Measurements from ENCODE around the gene UNC80. TPM values are rescaled to one million over a fixed set of nuclear protein-coding genes. Genes with fewer than 3 reads are reported as not detected.

The UNC80 gene, protein sequence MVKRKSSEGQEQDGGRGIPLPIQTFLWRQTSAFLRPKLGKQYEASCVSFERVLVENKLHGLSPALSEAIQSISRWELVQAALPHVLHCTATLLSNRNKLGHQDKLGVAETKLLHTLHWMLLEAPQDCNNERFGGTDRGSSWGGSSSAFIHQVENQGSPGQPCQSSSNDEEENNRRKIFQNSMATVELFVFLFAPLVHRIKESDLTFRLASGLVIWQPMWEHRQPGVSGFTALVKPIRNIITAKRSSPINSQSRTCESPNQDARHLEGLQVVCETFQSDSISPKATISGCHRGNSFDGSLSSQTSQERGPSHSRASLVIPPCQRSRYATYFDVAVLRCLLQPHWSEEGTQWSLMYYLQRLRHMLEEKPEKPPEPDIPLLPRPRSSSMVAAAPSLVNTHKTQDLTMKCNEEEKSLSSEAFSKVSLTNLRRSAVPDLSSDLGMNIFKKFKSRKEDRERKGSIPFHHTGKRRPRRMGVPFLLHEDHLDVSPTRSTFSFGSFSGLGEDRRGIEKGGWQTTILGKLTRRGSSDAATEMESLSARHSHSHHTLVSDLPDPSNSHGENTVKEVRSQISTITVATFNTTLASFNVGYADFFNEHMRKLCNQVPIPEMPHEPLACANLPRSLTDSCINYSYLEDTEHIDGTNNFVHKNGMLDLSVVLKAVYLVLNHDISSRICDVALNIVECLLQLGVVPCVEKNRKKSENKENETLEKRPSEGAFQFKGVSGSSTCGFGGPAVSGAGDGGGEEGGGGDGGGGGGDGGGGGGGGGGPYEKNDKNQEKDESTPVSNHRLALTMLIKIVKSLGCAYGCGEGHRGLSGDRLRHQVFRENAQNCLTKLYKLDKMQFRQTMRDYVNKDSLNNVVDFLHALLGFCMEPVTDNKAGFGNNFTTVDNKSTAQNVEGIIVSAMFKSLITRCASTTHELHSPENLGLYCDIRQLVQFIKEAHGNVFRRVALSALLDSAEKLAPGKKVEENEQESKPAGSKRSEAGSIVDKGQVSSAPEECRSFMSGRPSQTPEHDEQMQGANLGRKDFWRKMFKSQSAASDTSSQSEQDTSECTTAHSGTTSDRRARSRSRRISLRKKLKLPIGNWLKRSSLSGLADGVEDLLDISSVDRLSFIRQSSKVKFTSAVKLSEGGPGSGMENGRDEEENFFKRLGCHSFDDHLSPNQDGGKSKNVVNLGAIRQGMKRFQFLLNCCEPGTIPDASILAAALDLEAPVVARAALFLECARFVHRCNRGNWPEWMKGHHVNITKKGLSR (N-terminal part only)
- total RNA-seq (2013), result 0.12 TPM
- polyA plus RNA-seq, result under 1 TPM in 1 of 3 donors, not detected in 2; under 0.01 TPM
- 0.16 TPM in 1 of 2 replicates, not detected in the other for polyA minus RNA-seq
- 0.07 to 7.6 (median 0.46) reads per million in 11 experiments for total RNA-seq

DNA sequence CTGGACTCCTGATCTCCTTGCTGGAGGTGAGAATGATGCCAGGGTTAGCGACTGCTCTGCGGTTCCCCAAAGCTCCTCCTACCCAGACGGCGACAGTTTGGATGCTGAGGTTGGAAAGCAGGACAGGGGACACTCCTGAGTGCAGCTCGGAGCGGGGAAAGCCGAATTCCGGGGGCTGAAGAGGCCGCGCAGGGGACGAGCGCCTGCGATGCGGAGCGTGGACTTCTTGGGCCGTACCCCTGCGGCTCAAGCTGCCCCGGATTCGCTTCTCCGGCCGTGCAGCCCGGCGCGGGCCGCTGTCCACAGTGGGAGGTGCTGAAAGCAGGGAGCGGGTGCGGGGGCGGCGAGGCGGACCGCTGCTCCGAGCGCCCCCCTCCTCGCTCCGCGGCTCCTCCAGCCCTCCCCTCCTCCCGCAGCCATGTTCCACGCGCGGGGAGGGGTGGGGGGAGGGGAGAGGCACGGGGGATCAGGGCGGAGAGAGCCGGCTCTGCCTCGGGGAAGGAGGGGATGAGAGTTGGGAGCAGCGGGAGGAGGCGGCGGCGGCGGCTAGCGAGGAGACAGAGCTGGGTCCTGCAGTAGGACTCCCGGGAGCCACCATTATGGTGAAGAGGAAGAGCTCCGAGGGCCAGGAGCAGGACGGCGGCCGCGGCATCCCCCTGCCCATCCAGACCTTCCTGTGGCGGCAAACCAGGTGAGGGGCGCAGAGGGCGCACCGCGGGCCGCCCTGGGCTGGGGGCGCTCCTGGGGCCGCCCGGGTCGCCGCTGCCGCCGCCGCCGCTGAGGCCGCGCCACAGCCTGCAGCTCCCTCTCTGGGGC, at the start of gene UNC80:
UNC80 (plus strand) TSS at position 359 of the 816 bp plus-strand sequence; CDS start at position 600, 241 bp downstream.
- H3K4me2 ChIP-seq (replicated peaks; ENCODE audit: extremely low read depth, low read length, poor library complexity, severe bottlenecking), result no peak within 1 kb of the TSS
- no peak within 1 kb of the TSS for H3K27ac ChIP-seq (ENCODE audit: low read depth in 1 of 2, low read length in 2 of 2)
- no peak within 1 kb of the TSS for H3K4me3 ChIP-seq (replicated peaks in 1 of 3; ENCODE audit: low read depth in 2 of 3, low read length in 3 of 3)
- no peaks in the 10 kb centered on the region for H3K4me1 ChIP-seq (ENCODE audit: control insufficient read depth in 1 of 2, insufficient read depth in 2 of 2, low read length in 2 of 2)
- H3K9me3 ChIP-seq (replicated peaks in 1 of 2; ENCODE audit: control insufficient read depth in 1 of 2, insufficient read depth in 1 of 2, low read length in 2 of 2), result no peaks in the 10 kb centered on the region
- no peak within 1 kb of the TSS for H2AFZ ChIP-seq (ENCODE audit: insufficient read depth, low read depth, low read length, poor library complexity, severe bottlenecking)
- Mint-ChIP-seq H3K27me3 (ENCODE audit: low read depth in 3 of 3) (peaks cover 22 to 33% (median 28%) of the 10 kb centered on the region in 3 donors), H3K9me3 (peaks cover 0 to 4% (median 3%) of the 10 kb centered on the region in 7 donors), H3K4me3 (peak within 1 kb of the TSS in 1 of 2 donors; percentile 83), H3K36me3 (no peaks in the 10 kb centered on the region), H3K4me1 (peaks cover 3% of the 10 kb centered on the region), H3K27ac (no peak within 1 kb of the TSS)
- intact Hi-C loops (cut with micrococcal nuclease), result no loop called here
- H3K36me3 ChIP-seq (replicated peaks in 1 of 2; ENCODE audit: control insufficient read depth in 1 of 2, insufficient read depth in 2 of 2, low read length in 2 of 2), result no peaks in the 10 kb centered on the region
- TF ChIP-seq, protein P1, sequence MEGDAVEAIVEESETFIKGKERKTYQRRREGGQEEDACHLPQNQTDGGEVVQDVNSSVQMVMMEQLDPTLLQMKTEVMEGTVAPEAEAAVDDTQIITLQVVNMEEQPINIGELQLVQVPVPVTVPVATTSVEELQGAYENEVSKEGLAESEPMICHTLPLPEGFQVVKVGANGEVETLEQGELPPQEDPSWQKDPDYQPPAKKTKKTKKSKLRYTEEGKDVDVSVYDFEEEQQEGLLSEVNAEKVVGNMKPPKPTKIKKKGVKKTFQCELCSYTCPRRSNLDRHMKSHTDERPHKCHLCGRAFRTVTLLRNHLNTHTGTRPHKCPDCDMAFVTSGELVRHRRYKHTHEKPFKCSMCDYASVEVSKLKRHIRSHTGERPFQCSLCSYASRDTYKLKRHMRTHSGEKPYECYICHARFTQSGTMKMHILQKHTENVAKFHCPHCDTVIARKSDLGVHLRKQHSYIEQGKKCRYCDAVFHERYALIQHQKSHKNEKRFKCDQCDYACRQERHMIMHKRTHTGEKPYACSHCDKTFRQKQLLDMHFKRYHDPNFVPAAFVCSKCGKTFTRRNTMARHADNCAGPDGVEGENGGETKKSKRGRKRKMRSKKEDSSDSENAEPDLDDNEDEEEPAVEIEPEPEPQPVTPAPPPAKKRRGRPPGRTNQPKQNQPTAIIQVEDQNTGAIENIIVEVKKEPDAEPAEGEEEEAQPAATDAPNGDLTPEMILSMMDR (IDR thresholded peaks at IDR 0.05), result no peak
- no peak within 1 kb of the TSS for H3K9ac ChIP-seq (ENCODE audit: insufficient read depth, low read length, poor library complexity, severe bottlenecking)
- H3K27me3 ChIP-seq (ENCODE audit: control insufficient read depth in 2 of 2, insufficient read depth in 2 of 2, low read length in 2 of 2), result peaks cover 29 to 33% of the 10 kb centered on the region in 2 donors
- WGBS (ENCODE audit: insufficient coverage), result 3% methylated on average over 49 of the region's 73 CpGs
- H3K79me2 ChIP-seq (ENCODE audit: insufficient read depth, low read length), result no peaks in the 10 kb centered on the region
- no peaks in the 10 kb centered on the region for H4K20me1 ChIP-seq (ENCODE audit: insufficient read depth, low read length)
- DNase-seq, result no peak
